GM21528 (cell line): ENCODE results near the gene CLDN11.

Source experiments
- ATAC-seq: cut with Tn5 transposase; IDR thresholded peaks from one replicate; pipeline ENCODE4 v1.9.1; 2021; ENCODE audit warnings: mild to moderate bottlenecking, moderate library complexity; ENCODE audit not compliant: unreplicated experiment, low FRiP score

Gene CLDN11

DNA sequence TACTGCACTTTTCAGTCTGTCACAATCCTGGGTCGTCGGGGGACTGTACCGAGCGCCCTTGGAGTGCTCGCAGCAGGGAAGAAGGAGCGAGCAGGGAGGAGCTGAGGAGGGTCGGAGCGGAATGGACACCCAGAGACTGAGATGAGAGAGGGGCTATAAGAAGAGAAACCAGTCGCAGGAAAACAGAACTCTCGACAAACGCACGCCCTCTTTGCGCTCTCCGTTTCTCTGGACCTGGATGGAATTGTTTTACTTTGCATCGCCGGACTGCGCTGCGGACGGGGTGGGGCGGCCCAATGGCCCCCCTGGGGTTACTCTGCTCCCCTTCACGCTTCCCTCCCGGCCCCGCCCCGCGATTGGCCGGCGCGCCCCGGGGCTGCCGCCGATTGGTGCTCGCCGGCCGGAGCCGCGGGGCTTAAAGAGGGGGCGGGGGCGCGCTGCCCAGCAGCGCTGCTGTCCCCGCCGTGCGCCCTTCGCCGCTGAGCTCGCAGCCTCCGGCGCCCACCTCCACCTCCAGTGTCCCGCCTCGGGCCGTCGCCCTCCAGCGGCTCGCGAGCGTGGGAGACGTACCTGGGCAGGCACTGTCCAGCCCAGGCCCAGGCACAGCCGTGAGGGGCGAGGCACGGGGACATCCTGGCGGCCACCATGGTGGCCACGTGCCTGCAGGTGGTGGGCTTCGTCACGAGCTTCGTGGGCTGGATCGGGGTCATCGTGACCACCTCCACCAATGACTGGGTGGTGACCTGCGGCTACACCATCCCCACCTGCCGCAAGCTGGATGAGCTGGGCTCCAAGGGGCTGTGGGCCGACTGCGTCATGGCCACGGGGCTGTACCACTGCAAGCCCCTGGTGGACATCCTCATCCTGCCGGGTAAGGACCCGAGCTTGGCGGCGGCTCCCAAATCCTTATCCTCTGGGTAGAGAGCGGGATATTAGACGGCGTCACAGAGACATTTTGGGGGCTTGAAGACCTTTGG lies at the start of gene CLDN11:
TSS of gene CLDN11 (plus strand) at position 447 of the 977 bp plus-strand sequence. CDS start at position 646, 199 bp downstream.
- ATAC-seq = no peak

DNA sequence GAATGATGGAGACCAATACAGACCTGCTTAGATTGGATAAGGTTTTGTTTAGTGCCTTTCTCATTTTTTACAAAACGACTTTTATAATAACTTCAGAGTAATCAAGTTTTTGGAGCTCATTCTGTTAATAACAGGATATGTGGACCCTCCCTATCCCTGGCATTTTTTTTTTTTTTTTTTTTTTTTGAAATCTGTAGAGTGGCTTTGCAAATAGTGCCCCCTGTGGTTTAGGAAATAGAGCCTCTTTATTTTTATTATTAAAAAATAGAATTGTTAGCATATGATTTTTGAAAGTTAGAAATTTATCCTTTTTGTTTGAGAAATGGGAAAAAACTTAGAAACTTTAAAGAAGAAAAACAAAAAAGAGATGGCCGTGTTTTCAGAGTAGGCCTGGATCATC lies 49.7 kb upstream of the CLDN11 start:
- no peak for ATAC-seq

DNA sequence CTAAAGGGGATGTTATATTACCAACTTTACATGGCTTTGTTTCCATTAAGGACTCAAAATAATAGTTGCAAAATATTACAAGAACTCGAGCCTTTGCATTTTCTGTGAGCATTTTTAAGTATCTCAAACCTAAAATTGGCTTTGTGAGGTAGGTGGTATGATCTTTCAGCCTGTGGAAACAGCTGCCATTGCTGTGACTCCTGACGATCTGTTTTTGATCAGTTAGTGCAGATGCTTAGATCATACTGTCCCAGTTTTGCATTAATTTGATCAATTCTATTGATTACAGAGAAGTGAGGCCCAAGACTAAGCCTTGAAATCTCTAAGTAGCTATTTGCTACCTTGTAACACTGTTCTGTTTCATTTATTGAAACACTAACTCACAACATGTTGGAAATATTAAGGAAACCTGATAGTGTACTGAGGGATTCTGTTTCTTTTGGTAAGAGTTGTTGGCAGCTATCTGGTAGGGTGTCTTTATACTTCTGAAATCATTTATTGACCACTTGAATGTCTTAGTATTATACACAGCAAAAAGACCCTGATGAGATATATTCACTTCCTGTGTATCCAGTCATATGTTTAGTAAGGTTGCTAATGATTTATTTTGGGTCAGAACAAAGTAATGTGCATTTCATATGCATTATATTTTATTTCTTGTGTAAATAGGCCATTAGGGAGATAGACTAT lies 46.3 kb upstream of the CLDN11 start:
- no peak for ATAC-seq

DNA sequence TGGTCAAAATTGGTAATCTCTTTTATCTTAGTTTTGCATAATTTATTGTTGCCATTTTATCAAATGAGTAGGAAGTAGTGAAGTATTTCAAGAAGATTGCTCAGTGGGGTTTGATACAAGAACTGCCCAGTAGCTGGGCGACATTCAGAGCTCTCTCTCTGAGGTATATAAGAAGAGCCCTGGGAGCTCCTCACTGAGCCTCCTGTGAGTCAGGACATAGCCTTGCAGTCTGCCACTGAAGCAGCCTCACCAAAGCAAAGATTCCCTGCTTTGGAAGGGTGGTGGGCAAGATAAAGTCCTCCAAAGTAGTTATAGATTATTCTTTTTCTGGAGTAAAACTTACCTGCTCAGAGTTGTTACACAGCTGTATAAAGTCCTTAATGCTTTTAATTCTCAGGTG lies 35.1 kb upstream of the CLDN11 start:
- ATAC-seq = no peak

DNA sequence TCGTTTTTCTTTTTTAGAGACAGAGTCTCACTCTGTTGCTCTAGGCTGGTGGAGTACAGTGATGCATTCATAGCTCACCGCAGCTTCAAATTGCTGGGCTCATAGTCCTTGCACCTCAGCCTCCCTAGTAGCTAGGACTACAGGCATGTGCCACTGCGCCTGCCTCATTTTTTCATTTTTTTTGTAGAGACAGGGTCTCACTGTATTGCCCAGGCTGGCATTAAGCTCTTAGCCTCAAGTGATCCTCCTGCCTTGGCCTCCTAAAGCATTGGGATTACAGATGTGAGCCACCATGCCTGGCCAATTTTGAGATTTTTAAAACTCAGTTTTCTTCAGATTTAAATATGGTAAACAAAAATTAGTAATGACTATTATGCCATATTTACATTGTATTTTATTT lies 32.2 kb upstream of the CLDN11 start:
- ATAC-seq = no peak

DNA sequence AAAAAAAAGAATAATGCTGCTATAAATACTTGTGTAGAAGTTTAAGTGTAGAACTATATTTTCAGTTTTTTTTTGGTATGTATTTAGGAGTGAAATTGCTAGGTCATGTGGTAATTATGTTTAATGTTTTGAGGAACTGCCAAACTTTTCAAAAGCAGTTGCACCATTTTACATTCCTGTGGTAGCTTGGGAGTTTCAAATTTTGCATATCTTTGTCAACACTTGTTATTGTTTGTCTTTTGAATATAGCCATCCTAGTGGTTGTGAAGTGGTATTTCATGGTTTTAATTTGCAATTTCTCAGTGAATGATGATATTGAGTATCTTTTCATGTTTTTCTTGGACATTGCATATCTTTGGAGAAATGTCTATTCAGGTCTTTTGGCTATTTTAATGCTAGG lies 30.7 kb upstream of the CLDN11 start:
- no peak for ATAC-seq

DNA sequence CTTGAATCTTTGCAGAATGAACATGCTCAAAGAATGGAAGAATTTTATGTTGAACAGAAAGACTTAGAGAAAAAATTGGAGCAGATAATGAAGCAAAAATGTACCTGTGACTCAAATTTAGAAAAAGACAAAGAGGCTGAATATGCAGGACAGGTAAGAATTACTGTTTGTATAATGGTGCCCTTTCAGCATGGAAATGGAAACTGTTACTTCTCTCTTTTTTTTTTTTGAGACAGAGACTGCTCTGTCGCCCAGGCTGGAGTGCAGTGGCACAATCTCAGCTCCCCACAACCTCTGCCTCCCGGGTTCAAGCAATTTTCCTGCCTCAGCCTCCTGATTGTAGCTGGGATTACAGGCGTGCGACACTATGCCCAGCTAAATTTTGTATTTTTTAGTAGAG lies 27.6 kb upstream of the CLDN11 start:
- ATAC-seq = no peak

DNA sequence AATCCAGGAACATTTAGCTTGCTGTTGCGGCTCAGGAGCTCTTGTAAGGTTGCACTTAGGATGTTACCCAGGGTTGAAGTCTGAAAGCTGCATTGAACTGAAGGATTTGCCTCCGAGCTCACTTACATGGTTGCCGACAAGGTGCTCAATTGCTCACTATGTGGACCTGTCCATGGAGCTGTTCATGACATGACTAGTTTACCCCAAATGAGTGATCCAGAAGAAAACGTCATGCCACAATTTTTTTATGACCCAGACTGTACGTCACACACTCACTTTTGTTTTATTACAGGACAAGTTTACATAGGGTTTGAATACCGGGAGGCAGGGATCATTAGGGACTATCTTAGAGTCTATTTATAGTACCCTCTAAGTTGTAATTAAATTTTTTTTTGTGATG lies 21.0 kb upstream of the CLDN11 start:
- no peak for ATAC-seq

DNA sequence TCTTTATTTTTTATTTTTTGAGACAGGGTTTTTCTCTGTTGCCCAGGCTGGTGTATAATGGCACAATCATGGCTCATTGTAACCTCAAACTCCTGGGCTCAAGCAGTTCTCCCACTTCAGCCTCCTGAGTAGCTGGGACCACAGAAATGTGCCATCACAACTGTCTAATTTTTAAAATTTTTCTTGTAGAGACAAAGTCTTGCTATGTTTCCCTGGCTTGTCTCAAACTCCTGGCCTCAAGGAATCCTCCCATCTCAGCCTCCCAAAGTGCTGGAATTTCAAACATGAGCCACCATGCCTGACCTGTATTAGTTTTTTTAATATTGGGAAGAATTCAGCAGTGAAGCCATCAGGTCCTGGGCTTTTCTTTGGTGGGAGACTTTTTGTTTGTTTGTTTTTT lies 13.6 kb upstream of the CLDN11 start:
- ATAC-seq = no peak

DNA sequence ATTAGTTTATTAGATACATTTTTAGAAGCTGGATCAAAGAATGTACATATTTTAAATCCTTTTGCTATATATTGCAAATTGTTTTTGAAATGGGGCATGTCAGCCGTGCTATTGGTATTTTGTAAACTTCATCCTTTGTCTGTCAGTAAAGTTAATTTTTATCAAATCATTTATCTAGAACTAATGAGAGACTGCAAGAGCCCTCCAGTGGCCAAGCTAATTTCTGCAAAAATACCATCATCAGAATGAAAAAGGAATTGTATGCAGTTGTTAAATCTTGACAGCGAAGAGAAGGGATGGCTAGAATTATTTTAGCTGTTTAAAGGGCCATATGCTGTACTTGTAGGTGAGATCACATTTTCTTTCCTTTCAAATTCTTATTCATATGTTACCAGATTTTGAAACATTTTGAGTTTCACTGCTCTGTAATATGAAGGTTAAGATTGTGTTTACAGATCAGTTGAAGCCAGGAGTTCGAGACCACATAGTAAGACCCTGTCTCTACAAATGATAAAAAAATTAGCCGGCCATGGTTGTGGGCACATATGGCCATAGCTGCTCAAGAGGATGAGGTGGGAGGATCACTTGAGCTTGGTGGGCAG lies 8.1 kb upstream of the CLDN11 start:
- ATAC-seq = no peak

DNA sequence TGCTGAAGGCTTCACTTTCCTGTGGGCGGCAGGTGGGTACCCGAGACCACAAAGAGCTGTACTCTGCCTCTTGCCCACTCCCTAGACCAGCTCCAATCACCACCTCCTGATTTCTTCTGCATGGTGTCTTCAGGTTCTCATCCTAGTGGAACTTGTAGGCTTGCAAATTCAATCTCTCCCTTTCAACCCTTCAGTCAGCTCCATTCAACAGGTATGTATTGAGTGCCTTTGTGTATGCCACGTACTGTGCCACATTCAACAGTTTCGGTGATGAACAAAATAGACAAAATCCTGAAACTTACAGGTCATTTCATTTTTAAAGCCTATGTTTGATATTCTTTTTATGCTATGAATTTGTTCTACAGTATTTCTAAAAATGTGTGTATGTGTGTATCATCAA lies 5.4 kb upstream of the CLDN11 start:
- ATAC-seq = no peak

DNA sequence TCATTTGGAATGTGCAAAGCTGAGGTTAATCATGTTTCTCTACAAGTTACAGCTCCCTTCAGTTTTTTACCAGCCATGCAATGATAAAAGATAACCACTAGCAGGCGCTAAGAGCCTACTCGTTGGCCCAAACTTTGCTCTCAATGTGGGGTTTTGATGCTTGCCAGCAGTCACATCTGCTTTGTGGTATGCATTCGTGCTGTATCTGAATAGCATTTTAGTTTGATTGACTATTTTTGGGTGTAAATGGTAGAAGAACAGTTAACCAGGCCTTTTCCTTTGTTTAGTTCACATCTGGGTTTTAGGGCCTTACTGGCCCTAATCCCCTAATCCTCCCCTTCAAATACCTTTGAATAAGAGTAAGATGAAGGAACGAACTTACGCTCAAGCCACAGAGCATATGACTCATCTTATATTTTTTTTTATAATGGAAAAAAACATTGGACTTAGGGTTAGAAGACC lies 4.4 kb upstream of the CLDN11 start:
- ATAC-seq = no peak

DNA sequence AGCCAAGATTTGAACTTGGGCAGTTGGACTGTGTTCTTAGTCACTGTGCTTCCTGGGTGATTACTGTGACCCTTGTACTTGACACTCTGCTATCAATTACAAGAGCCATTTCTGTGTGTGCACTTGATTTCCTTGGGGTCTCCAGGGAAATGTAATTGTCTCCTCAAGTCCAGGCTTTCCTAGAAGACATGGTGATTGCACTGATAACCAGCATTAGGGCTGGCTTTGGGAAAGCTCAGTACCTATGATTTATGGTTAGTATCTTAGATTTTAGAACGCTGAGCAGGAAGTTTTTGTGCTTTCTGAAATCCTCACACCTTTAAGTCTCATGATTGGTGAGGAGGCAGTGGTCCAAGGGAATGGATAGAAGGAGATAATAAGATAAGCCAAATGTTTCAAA lies 1.6 kb upstream of the CLDN11 start:
- ATAC-seq = no peak

DNA sequence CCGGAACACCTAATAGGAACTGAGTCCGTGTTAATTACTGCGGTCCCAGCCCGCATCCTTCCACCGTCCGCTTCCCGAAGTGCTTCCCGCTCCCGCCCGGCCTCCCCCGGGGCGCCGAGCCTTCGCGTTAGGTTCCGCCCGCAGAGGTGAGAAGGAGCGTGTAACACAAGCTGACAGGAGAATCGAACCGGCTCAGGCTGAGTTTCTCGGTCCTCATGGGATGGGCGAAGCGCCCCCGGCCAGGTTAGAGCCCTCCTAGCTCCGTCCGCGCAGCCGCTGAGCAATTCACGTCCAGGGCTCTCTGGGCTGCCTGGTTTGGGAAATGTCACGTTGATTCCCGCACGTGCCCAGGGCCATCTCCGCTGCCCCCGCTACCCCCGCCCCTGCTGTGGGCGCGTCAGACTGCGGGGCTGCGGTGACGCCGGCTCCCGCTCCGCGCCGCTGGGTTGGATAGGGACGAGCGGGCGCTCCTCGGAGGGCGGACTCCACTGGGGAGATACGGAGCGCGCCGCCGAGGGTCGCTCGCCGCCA lies 954 bp downstream of the CLDN11 start:
- no peak for ATAC-seq

DNA sequence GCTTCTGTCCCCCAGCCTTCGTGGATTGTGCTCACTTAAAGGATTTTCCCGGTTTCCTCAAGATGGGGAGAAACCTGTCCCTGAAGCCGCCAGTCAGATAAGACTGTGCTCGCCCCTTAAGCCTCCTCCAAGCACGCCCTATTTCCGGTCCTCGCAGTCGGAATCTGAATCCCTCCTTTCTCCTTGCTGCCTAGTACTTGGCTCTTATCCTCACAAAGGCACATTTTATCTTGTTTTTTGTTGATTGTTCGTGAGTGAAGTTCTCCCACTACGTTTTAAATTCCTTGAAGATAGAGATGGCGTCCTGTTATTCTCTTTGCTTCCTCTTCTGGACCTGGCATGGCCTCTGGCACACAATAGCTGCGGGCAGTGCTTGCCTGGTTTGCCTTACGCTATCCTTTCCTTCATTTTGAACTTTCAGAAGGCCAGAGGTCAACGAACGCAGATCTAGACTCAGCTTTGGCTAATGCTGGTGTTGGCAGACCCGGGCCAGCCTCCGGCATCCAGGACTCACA lies 1.7 kb downstream of the CLDN11 start:
- ATAC-seq = no peak

DNA sequence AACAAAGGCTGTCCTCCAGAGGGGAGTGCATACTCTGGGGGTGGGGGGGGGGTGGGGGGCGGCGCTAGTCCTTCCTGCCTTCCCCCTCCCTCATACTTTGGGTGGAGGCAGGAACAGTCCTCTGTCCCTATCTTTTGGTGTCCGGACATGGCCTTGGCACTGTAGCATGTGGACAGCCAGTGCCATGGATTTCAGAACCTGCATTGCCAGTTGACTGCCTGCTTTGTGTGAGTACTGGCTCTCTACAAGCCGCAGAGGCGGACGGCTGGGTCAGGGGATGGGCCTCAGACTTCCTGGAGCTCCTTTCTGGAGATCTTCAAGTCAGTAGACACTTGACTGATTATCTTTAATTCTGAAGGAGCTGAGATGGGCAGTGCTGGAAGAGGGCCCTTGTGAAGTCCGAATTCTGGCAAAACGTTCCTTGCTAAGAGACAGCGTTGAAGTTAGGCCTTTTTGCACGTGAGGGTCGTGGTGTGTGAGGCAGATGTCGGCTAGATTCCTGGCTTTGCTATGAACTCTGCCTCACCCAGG lies 2.5 kb downstream of the CLDN11 start:
- ATAC-seq = no peak

DNA sequence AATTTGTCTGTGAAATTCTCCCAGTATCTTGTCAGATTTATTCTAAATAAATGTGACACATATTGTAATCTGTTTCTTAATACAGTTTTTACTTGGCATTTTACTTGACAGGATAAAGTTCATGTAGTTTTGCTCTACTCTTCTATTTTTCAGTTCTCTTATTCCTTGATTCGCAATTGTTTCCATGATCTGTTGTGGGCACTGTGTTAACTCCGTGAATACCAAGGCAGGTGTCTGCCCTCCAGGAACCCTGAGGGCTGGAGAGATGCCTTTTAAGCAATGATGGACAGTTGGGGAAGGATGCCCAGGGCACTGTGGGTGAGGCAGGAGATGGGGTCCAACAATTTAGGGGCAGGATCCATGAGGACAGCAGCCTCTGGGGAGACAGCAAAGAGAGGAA lies 3.1 kb downstream of the CLDN11 start:
- ATAC-seq = no peak

DNA sequence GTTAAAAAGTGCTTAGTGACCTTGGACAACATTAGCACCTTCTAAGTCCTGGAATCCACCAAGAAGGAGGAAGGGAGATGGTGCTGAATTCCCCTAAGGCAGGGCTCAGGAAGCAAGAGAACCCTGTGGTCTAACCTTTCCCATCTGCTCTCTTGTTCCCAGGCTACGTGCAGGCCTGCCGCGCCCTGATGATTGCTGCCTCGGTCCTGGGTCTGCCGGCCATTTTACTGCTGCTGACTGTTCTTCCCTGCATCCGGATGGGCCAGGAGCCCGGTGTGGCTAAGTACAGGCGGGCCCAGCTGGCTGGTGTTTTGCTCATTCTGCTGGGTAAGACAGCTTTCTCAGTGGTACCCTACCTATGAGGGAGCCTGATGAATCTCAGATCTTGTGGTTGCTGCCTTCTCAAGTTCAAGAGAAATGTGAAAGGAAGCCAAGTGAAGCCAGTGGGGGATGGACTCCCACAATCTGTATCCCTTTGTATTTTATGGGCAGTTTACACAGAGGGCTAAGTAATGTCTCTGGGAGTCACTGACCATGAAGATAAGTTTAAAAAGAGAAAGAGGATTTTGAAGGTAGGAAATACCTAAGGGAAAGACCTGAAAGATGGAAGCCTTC lies 4.4 kb downstream of the CLDN11 start:
- ATAC-seq = no peak

DNA sequence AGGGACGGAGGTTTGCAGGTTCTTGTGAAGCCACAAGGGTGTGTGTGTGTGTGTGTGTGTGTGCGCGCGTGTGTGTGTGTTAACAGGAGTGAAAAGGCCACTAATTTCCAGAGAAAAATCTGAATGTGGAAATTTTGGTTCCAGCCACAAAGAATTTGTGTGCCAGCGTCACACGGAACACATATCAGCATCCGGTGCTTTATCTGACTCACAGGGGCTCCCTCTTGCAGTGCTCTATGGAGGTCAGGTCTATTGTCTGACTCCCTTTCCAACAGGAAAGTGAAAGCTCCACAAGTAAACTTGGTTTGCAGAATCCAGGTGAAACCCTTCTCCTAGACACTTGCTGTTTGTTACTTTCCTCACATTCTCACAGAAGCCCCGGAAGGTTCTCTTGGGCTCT lies 6.2 kb downstream of the CLDN11 start:
- no peak for ATAC-seq
